ENCODE results near the gene KLHL36.

Gene KLHL36

GRCh38 chr16:84638231-84638806 lies 10.0 kb upstream of the KLHL36 start:
- TF ChIP-seq ZFX (IDR thresholded peaks at IDR 0.05; ENCODE audit: borderline replicate concordance): no peak
- no peak for TF ChIP-seq CTCF (IDR thresholded peaks at IDR 0.05)
- H3K27ac ChIP-seq: no peak overlapping the region

GRCh38 chr16:84640145-84640544 lies 8.2 kb upstream of the KLHL36 start:
- TF ChIP-seq CTCF (IDR thresholded peaks at IDR 0.05): no peak
- TF ChIP-seq ZFX (IDR thresholded peaks at IDR 0.05; ENCODE audit: borderline replicate concordance): no peak
- no peak overlapping the region for H3K27ac ChIP-seq

GRCh38 chr16:84641643-84642358 lies 6.5 kb upstream of the KLHL36 start:
- no peak overlapping the region for H3K27ac ChIP-seq
- TF ChIP-seq ZFX (IDR thresholded peaks at IDR 0.05; ENCODE audit: borderline replicate concordance): no peak
- TF ChIP-seq CTCF (IDR thresholded peaks at IDR 0.05): no peak

GRCh38 chr16:84643180-84643583 lies 5.1 kb upstream of the KLHL36 start:
- no peak overlapping the region for H3K27ac ChIP-seq
- no peak for TF ChIP-seq ZFX (IDR thresholded peaks at IDR 0.05; ENCODE audit: borderline replicate concordance)
- no peak for TF ChIP-seq CTCF (IDR thresholded peaks at IDR 0.05)

- TF ChIP-seq CTCF (IDR thresholded peaks at IDR 0.05): no peak
- TF ChIP-seq ZFX (IDR thresholded peaks at IDR 0.05; ENCODE audit: borderline replicate concordance): no peak
- H3K27ac ChIP-seq: no peak overlapping the region
Observed at GRCh38 chr16:84643674-84644073, 4.6 kb upstream of the KLHL36 start.

- no peak for TF ChIP-seq ZFX (IDR thresholded peaks at IDR 0.05; ENCODE audit: borderline replicate concordance)
- TF ChIP-seq CTCF (IDR thresholded peaks at IDR 0.05): no peak
- H3K27ac ChIP-seq: peak overlapping the region; percentile 53
Observed at GRCh38 chr16:84648595-84649510, 542 bp downstream of the KLHL36 start.
